HUDEP-2 (cell line): Measurements from ENCODE around the gene LGALS9.
A peak's percentile ranks its signal among the peaks of the same experiment; 100 is the strongest.
"Not testable (repeated sequence)": the region's sequence is repeated elsewhere in the genome, so short reads cannot be mapped to it uniquely, and the experiment has no call there.

Experiments used
- DNase-seq, 76 experiments: peaks; one replicate each; lab custom pipeline; 2025; ENCODE audit not compliant: unreplicated experiment in 76 of 76; lab: John Stamatoyannopoulos, UW

Gene LGALS9

GRCh38 chr17:27625856-27626255, 5.1 kb upstream of the LGALS9 start:
- no peak for DNase-seq

- DNase-seq, result no peak
Measured at GRCh38 chr17:27627514-27627913, 3.5 kb upstream of the LGALS9 start.

- DNase-seq, result no peak
Measured at GRCh38 chr17:27628376-27628775, 2.6 kb upstream of the LGALS9 start.

DNA sequence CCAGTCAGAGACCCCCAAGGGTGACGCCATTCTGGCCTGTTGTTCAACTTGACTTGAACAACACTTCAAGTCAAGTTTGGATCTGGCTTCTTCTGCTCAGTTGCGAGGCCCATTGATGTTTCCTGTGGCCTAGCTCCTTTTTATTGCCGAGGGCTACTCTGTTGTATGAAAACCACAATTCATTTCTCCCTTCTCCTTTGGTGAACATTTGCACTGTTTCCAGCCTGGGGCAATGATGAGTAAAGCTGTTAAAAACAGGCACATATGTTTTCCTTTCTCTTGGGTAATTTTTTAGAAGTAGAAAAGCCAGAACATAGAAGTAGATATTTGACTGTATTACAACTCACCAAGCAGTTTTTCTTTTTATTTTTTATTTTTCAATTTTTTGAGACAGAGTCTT, 1.7 kb upstream of the LGALS9 start:
- not testable (repeated sequence) for DNase-seq

GRCh38 chr17:27631411-27631760, 398 bp downstream of the LGALS9 start:
- peak in 8 of 76 experiments; percentile 6 to 44 (median 33) for DNase-seq

DNA sequence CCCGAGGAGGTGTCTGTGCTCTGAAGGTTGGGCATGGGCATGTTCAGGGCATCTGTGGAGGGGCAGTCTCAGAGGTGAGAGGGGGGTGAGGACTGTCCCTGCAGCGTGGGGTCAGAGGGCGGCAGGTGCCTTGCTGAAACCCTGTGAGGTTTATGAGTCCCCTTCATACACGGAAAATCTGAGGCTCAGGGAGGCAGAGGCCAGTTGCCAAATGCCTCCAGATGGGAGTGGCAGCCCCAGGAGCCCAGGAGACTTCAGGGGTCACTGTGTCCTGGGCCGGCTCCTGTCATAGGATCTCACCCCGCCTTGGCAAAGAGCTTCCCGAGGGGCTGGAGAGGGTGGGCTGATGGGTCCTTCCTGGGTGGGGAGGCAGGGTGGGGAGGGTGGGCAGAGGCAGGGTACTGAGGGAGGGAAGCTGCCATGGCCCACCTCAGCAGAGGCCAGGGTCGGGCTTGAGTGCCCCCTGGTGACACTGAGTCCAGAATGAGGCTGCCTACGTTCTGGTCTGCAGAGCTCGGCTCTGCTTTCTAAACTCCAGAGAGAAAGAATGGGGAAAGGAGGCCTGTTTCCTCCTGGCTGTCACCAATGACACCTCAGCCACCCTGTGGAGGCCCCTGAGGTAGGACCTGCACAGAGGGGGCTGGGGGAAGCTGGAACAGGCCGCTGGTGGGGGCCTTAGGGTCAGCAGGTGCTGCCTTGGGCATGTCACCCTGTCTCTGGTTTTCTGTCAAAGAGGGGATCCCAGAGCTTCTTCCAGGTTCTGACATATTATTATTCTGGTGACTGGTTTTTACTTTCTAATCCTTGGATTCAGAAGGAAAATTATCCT, 1.1 kb downstream of the LGALS9 start:
- peak in 20 of 76 experiments; percentile 15 to 62 (median 34) for DNase-seq

GRCh38 chr17:27632766-27633165, 1.8 kb downstream of the LGALS9 start:
- DNase-seq, result peak in 65 of 76 experiments; percentile 21 to 74 (median 54)

- peak in 56 of 76 experiments; percentile 4 to 72 (median 35) for DNase-seq
Measured at GRCh38 chr17:27633312-27634025, 2.5 kb downstream of the LGALS9 start.

DNA sequence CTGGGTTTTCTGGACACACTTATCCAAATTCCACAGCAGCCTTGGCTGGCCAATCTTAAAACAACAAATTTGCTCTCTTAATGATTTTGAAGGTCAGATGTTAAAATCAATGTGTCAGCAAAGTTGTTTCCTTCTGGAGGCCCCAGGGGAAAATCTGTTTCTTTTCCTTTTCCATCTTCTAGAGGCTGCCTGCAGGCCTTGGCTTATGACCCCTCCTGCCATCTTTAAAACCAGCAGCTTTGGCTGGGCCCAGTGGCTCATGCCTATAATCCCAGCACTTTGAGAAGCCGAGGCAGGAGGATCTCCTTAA, 3.0 kb downstream of the LGALS9 start:
- no peak for DNase-seq

- no peak for DNase-seq
Measured at GRCh38 chr17:27634776-27635175, 3.8 kb downstream of the LGALS9 start.

DNA sequence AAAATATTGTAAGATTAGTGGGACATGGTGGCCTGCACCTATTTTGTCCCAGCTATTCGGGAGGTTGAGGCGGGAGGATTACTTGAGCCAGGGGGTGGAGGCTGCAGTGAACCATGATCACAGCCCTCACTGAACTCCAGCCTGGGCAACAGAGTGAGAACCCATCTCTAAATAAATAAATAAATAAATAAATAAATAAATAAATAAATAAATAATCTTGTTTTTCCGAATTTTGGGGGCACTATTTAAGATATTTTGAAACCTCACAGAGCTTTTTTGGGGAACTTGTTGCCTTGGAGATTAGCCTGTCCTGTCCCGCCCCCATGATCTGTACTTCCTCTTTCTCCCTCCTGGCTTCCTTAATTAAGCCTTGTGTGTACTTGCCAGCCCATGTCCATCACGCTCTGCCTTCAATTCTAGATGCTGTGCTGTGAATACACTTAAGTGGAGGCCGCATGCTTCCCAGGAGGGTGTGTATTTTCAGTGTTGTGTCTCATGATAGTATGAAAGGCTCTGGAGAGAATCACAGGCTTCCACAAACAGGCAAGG, 4.4 kb downstream of the LGALS9 start:
- peak in 29 of 76 experiments; percentile 4 to 47 (median 17) for DNase-seq

DNA sequence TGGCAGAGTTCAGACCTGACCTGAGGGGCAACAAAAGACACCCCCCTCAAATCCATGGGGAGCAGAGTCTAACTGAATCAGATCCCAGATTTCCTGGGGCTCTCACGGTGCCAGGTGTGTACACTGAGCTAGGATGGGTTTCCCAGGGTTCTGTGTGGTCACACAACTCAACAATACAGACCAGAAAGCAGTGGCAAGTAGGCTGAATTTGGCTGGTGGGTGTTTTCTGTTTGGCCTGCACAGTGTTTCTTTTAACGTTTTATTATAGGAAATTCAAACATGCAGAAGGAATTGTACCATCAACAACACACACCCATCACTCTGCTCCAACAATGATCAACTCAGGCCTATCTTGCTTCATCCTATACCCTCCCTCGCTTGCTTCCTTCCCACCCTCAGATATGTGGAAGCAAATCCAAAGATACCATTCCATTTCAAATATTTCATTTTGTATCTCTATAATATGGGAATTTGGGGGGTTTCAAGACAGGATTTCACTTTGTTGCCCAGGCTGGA, 5.1 kb downstream of the LGALS9 start:
- not testable (repeated sequence) for DNase-seq

- DNase-seq, result not testable (repeated sequence)
Measured at GRCh38 chr17:27637818-27638217, 6.8 kb downstream of the LGALS9 start.

- not testable (repeated sequence) for DNase-seq
Measured at GRCh38 chr17:27638415-27638914, 7.5 kb downstream of the LGALS9 start.

DNA sequence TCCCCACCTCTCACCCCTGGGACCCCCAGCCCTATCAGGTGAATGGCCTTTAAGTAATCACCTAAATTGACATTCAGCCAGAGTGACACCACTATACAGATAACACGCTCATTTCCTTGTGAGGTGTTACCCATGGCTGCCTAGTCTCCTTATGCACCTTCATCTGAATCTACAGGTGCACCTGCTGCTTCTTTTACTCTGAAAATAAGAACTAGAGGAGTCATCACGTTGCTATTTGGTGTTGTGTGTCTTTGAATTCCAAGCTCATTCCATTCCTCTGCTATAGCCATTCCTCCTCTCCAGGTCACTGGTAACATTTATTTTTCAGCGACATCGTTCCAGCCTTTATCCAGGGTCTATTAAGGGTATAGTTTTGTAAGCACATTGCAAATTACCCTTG, 9.8 kb downstream of the LGALS9 start:
- no peak for DNase-seq

DNA sequence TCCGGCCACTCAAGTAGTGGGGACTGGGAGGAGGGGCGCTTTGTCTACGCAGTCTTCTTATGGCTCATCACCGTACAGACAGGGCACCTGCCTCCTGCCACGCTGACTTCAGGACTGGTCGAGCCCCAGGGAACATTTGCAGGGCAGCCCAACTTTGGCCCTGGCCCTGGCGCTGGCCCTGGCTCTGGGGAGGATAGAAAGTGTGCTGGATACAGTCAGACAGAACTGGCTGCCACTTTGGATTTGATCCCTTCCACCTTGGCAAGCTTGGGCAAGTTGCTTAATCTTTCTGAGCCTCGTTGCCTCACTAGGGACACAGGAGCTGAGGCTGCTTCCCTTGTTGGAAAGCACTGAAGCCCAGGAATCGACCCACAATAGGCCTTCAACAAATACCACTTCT, 13.6 kb downstream of the LGALS9 start:
- DNase-seq, result peak in 1 of 76 experiments; percentile 35

DNA sequence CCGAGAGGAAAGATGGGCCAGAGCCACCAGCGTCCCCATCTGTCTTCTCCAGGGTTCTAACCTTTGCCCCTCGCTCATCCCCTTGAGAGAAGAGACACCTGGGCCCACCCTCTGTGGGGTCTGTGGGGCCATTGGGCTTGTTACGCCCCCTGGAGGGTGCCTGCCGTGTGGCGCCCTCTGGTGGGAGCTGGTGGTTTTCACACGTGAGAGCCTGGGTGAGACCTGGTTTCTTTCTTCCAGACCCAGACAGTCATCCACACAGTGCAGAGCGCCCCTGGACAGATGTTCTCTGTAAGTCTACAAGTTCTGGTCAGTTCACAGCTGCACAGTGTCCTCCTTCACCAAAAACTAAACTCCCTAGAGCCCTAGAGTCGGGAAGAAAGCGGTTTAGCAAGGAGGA, 14.6 kb downstream of the LGALS9 start:
- peak in 2 of 76 experiments; percentile 12 to 20 for DNase-seq

DNA sequence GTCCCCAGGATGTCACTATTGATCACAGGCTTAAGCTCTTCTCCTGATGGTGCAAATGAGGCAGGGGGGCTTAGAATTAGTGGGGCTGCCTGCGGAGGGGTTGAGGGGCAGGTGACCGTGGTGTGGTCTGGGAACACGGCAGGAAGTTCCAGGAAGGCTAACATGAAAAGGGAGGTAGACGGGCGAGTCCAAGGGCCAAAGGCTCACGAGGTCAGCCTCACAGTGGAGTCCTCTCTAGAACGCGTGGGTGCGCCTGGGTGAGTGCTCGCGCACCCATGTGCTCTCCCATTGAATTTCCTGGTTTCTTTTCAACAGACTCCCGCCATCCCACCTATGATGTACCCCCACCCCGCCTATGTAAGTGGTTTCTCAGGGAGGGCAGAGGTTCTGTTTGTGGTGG, 15.2 kb downstream of the LGALS9 start:
- peak in 2 of 76 experiments; percentile 25 to 34 for DNase-seq

- peak in 69 of 76 experiments; percentile 17 to 79 (median 59) for DNase-seq
Measured at GRCh38 chr17:27647765-27648164, 16.8 kb downstream of the LGALS9 start.

DNA sequence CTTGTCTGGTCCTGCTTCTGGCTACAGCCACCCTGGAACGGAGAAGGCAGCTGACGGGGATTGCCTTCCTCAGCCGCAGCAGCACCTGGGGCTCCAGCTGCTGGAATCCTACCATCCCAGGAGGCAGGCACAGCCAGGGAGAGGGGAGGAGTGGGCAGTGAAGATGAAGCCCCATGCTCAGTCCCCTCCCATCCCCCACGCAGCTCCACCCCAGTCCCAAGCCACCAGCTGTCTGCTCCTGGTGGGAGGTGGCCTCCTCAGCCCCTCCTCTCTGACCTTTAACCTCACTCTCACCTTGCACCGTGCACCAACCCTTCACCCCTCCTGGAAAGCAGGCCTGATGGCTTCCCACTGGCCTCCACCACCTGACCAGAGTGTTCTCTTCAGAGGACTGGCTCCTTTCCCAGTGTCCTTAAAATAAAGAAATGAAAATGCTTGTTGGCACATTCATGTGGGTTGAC, 18.2 kb downstream of the LGALS9 start:
- not testable (repeated sequence) for DNase-seq

DNA sequence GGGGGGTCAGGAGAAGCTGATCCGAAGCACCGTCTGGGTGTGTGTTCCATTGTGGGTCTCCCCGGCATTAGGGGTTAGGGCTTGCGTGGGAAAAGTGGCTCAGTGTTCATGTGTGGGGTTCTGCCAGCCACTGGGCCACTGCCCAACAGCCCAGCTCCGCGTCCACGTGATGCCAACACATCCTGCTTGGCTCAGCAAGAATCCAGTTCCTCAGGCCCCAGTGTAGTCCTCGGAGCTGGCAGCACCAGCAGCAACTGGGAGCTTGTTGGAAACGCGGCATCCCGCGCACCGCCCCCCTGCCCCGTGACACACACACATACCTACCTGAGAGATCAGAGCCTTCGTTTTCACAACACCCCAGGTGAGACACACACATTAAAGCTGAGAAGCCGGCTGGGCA, 18.9 kb downstream of the LGALS9 start:
- peak in 1 of 76 experiments; percentile 2 for DNase-seq
